ENCODE data around the gene SERPINA5.
"Not testable (repeated sequence)": the region's sequence is repeated elsewhere in the genome, so short reads cannot be mapped to it uniquely, and the experiment has no call there.

Gene SERPINA5

DNA sequence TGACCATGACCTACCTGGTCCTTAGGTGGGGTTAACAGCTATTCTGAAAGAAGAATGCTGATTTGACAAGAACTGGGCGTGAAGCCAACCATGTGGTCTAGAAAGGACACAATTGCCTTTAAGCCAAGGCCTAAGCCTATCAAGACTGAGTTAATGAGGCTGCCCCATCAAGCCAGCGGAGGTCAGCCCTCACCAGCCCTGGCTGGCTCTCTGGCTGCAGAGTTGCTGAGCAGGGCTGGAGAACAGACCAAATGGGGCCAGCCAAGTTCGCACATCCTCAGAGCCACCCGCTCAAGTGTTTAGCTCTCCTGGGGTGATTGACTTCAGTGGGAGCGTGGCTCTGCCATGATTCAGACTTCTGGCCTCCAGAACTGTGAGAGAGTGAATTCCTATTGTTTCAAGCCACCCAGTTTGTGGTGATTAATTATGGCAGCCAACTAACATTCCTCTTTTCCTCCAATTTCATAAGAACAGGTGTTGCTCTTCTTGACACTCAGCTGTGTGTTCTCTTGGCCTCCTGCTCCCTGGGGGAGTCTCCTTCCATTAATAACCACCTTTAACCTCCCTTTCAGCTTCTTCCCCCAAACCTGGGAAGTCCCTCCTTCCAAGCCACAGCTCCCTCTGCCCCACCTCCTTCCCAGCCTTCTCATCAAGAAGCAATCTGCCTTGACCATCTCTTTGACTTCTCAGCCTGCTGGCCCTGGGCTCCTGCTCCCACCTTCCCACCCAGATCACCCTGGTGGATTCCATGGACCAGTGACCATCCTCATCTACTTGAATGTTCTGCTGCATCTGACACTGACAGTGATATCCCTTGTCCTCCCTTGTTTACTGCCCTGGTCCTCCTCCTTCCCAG, 5.3 kb upstream of the SERPINA5 start:
- no peak for DNase-seq

GRCh38 chr14:94577472-94577871, 3.8 kb upstream of the SERPINA5 start:
- DNase-seq = not testable (repeated sequence)

DNA sequence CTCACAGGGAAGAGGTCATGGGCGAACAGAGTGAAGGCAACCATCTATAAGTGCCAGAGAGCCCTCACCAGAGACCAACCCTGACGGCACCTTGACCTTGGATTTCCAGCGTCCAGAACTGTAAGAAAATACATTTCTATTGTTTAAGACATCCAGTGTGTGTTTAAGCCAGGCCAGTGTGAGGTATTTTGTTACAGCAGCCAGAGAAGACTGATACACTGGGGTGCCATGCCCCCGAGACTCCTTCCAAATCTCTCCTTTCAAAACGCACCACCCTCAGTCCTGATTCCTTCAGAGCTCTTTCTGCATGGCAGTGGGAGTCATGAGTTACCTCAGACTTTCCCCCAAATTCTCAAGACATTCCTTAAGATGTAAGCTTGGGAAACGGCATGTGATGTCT, 2.5 kb upstream of the SERPINA5 start:
- no peak for DNase-seq

- DNase-seq = no peak
Measured at GRCh38 chr14:94582199-94582750, 1.0 kb downstream of the SERPINA5 start.

- DNase-seq = no peak
Measured at GRCh38 chr14:94582851-94583250, 1.6 kb downstream of the SERPINA5 start.

DNA sequence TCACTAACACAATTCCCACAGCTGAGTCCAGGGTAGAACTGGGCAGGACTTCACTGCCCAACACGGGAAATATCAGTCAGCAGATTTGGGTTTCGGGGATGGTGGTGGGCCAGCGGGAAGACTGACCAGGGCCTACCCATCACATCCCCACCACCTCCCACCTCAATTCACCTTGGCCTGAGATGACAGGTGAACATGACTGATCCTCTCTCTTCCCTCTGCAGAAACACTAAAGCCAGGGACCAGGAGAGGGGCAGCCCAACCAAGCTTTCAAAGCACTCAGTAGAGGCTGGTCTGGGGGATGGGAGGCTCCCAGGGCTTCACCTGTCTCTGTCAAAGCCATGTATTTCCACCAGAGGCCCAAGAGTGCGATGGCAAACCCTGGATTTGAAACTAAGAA, 2.3 kb downstream of the SERPINA5 start:
- DNase-seq = no peak

GRCh38 chr14:94584591-94585280, 3.5 kb downstream of the SERPINA5 start:
- no peak for DNase-seq

DNA sequence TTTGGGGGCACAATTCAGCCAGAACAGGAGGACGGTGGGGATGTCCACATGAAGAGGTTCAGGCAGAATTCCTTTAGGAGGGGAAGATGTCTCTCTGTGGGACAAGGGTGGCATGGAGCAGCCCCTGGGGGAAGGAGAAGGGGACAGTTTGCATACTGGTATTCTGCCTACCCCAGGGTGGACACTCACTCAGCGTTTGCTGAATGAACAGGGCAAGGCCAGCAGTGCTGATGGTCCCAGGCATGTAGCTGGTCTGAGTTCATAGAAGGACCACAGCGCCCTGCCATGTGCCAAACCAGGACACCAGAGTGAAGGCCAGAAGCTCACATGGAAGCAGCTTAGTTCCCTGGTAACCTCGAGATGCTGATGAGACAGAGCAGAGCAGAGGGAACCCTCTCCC, 5.4 kb downstream of the SERPINA5 start:
- no peak for DNase-seq

- DNase-seq = no peak
Measured at GRCh38 chr14:94588311-94588710, 7.1 kb downstream of the SERPINA5 start.

- DNase-seq = no peak
Measured at GRCh38 chr14:94591073-94591472, 9.8 kb downstream of the SERPINA5 start.

- DNase-seq = no peak
Measured at GRCh38 chr14:94591871-94592270, 10.6 kb downstream of the SERPINA5 start.

- no peak for DNase-seq
Measured at GRCh38 chr14:94592457-94592856, 11.2 kb downstream of the SERPINA5 start.

DNA sequence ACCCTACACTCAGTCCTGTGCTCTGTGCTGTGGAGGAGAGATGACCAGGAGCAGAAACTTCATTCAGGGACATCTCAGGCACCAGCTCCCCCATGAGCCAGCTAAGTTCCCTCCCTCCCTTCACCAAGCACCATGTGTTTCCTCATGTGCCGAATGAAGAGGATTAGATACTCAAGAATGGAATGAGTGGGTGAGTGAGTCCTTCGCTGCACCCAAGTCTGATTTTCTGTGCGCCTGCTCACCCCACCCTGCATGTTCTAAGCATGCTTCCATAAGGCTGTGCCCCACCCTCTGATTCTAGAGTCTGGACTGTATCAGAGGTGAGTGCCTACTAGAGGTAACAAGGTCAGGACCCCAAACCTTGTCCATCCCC, 12.1 kb downstream of the SERPINA5 start:
- no peak for DNase-seq

GRCh38 chr14:94593749-94594431, 12.7 kb downstream of the SERPINA5 start:
- DNase-seq = no peak

DNA sequence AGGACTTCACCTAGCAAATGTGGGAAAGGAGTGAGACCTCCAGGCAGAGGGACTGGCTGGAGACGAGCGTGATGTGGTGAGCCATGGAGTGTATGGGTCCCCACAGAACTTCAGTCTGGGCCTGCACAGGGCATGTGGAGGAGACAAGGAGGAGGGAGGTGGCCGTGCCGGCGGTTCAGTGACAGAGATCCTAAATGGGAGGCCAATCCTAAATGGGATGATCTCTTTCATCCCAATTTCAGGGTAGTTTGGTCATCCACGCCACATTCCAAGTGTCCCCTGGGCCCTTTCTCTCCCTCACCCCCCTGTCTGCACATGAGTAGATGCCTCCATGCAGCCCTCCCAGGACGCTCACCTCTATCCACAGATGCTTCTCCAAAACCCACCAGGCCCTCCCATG, 13.2 kb downstream of the SERPINA5 start:
- DNase-seq = no peak

DNA sequence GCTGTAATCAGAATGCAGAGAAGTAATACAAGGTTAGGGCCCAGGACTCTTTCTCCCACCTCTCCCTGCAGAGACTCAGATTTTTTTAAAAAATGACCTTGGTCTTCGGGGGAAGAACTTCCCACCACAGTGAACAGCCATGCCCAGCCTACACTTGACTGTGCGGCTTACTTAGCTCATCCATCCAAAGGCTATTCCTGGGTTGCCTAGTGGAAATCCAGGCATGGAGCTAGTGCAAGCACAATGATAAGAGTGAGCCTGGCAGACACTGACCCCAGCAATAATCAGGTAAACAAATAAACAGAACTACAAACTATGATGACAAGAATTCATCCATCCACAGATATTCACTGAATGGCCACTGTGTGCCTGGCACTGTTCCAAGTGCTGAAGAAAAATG, 14.7 kb downstream of the SERPINA5 start:
- DNase-seq = no peak

DNA sequence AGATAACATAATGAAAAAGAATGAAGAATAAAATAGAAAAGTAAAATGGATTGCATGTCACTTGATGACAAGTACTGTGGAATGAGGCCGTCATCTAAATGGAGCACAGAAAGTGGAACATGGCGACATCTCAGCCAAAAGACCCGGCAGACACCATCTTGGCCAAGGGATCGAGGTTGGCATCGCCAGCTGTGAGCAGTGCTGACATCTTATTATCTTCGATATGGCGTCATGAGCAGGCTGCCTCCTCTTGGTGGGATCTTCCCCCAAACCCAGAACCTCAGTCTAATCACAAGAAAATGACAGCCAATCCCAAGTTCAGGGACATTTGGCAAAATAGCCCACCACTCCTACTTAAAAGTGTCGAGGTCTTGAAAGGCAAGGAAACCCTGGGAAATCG, 15.1 kb downstream of the SERPINA5 start:
- no peak for DNase-seq

DNA sequence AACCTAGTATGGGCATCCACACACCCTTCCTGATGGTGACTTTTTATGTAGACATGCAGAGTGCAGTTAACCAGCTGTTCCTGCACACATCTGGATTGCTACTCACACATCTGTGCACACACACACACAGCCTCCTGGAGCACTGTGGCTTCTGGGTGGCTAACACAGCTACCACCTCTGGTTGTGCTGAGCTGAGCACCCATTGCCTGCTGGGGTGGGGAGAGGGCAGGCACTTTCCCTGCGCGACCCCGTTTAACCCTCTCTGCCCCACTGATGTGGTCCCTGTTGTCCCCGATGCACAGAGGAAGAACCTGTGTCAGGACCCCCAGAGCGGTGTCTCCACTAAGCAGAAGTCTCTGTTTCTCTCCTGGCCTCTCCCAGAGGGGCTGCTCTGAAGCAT, 16.6 kb downstream of the SERPINA5 start:
- no peak for DNase-seq

DNA sequence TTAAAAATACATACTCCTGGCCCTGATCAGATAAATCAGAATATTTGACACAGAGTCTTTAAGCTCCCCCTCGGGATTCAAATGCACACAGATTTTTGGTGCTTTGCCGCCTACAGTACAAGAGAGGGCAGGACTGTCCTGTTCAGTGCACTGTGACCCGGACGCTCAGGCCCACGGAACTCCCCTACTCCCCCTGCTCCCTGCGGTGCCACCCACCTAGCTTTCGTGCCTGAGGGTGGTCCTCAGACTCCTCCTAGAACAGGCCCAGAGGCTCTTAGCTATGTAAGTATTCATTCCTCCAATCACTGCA, 17.2 kb downstream of the SERPINA5 start:
- DNase-seq = no peak

GRCh38 chr14:94598816-94599655, 17.8 kb downstream of the SERPINA5 start:
- no peak for DNase-seq

DNA sequence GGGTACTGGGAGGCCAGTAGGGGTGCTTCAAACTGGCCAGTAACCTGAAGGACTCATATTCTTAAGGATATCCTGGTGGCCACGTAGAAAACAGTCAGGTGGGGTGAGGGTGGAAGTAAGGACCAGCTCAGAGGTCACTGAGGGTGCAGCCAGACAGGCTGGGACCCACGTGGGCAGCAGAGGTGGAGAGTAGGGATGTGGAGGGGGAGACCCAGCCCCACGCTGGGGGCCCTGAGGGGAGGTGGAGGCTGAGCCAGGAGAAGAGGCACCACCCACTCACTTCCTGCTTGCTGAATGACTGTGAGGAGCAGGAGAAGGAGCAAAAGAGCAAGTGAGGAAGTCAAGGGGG, 18.4 kb downstream of the SERPINA5 start:
- no peak for DNase-seq

DNA sequence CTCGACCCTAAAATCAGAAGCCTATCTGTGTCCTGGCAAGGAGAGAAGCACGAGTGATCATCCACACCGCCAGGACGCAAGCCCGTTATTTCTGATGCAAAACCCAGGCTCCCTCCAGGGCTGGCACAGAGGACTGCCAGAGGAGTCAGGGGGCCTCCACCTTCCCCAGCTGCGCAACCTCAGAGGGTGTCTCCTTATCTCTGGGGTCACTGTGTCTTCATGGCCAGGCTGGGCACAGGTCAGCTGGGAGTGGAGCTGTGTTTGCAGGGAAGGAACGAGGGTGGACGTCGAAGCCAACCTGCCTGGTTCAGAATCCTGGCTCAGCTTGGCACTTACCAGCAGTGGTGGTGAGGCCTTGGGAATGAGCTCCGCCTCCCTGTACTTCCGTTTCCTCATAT, 18.9 kb downstream of the SERPINA5 start:
- DNase-seq = no peak

DNA sequence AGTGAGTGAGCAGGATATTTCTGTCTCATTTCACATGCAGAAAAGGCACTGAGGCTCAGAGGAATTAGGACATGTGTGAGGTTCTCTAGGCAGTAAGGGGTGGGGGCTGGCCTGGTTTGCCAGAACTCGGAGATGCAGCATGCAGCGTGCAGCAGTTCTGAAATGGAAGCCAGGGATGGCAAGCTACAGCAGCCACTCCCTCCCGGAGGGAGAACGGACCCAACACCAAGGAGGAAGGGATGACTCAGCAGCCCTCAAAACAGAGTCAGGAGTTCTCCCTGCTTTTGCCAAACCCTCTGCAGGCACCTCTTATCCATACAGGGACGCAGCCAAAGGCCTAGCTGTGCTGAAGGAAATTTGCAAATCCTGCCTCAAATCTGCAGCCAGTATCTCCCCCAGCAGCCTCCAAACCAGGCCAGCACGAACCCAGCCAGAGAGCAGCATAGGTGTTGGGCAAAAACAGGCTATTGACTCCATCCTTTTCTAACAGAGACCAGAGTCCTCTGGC, 20.7 kb downstream of the SERPINA5 start:
- peak; percentile 5 for DNase-seq
